T-helper 9 cell (primary cell): Measurements from ENCODE around the gene DCBLD2.

Experiments used
- DNase-seq: peaks from one replicate; pipeline ENCODE4 v3.0.0-alpha.2; 2020

The DCBLD2 gene

GRCh38 chr3:98791341-98792325 lies 109.9 kb downstream of the DCBLD2 start:
- no peak for DNase-seq

GRCh38 chr3:98788651-98789050 lies 112.8 kb downstream of the DCBLD2 start:
- no peak for DNase-seq

DNA sequence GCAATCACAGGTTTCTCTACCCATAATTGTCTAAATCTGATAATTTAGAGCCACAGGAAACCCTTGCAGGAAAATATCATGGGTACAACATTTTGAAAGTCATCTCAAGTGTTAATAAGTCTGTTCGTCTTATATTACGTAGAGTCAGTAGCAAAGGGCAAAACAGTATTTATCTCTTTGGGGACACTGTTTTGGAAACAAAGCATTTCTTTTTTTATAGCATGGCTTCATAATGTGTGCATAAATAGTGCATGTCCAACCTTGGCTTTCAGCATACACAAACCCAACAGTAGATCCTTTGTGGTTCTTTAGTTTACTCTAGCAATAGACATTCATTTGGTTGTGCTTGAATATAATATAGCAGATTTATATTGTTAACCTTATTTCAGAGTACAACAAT lies 114.3 kb downstream of the DCBLD2 start:
- no peak for DNase-seq

DNA sequence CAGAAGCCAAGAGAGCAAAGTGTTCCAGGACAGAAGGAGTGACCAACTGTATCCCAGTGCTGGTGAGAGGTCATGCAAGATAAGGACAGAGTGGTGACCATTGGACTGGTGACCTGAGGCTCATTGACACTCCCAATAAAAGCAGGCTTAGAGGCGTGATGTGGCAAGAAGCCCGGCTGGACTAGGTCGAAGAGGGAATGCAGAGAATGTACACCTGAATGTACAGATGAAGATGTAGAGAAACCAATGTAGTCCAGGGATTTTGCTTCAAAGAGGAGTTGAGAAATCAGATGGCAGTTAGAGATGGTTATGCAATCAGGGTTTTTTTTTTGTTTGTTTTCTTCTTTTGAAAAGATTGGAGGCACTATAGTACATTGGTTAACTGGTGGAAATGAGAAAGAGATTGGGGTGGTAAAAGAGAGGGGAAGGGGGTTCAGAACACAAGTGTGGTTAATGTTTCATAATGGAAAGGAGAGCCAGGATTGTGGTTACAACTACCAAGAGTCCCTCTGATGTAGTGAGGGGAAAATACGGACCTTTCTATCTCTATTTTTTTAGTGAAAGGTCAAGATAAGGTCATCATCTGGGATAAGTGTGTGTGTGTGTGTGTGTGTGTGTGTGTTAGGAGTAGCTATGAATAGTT lies 115.0 kb downstream of the DCBLD2 start:
- no peak for DNase-seq

GRCh38 chr3:98784666-98785600 lies 116.6 kb downstream of the DCBLD2 start:
- DNase-seq, result no peak

GRCh38 chr3:98784042-98784441 lies 117.5 kb downstream of the DCBLD2 start:
- DNase-seq, result no peak

DNA sequence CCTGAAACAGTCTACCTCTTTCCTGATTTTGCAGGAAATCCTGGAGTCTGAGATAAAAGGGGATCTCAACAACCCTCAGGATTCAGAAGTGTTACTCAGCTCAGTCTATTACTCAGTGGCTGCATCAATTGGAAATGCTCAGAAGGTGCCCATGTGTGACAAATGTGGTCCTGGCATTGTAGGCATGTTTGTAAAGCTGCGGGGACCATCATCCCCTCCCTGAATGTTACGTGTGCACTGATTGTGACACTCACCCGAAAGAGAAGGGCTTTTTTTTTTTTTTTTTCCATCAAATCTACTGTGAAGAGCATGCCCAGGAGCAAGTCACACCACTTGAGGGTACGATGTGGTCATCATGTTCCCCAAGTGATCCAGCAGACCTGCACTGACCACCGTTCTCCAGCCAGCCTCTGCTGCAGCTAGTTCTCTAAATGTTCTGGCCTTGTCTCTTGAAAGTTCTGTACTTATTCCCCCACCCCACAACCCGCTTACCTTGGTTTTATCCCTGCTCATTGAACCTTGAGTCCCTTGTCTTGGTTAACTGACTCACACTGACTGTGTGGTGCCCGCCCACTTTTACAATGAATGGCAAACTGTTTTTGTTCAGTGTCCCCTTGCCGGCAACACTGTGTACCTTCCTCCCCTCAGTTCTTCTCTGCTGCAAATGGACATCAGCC lies 118.5 kb downstream of the DCBLD2 start:
- DNase-seq, result no peak

GRCh38 chr3:98780343-98780742 lies 121.2 kb downstream of the DCBLD2 start:
- DNase-seq, result no peak

- no peak for DNase-seq
These were observed 121.8 kb downstream of the DCBLD2 start for GRCh38 chr3:98779541-98780335.

- no peak for DNase-seq
These were observed 122.6 kb downstream of the DCBLD2 start for GRCh38 chr3:98778852-98779413.

DNA sequence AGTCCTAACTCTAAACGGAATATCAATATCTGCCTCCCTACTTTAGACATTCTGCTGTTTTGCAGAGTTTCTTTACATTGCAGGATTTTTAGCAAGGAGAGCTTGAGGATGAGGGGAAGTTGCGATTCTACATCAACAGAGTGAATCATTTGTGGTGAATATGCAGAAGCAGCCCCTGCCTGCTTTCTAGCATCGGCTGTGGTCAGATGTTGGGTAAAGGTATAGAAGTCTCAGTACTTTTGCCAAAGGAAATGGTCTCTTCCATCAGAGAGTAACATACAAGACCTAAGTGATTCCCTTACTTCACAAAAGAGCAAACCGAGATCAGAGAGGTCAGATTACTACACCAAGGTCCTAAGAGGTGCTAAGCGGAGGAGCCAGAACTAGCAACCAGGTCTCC lies 123.1 kb downstream of the DCBLD2 start:
- DNase-seq, result no peak

DNA sequence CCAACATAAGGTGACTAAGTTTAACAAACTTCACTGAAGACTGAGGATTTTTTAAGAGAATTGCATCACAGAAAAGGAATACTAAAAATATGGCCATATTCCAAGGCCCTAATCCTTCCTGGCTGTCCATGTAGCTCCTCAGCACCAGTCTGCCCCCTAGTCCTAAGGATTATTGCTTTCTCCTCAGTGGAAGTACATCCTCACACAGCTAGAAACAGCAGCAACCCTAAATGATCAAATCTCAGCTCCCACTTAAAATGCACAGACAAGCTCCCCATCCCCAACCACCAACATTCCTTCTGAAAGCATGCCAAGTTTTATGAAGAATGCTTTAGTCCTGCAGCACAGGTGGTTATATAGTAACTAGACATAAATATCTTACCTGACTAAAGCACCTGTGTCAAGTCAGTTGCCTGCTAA lies 123.7 kb downstream of the DCBLD2 start:
- no peak for DNase-seq

DNA sequence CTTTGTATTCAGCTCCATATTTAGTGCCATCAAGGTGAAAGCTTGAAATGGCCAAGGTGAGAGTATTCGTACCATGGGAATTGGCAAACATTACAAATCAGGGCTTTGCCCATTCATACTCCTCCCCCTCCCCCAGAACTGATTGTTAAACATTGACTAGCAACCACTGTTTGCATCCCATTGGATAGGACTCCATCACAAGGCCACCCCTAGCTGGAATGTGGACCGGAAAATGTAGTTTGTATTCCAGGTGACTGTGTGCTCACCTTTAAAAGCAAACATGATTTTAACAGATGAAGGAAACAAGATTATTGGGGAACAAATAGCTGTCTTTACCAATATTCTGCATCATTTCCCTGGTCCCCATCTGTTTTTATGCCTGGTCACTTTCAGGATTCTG lies 124.2 kb downstream of the DCBLD2 start:
- DNase-seq, result no peak

DNA sequence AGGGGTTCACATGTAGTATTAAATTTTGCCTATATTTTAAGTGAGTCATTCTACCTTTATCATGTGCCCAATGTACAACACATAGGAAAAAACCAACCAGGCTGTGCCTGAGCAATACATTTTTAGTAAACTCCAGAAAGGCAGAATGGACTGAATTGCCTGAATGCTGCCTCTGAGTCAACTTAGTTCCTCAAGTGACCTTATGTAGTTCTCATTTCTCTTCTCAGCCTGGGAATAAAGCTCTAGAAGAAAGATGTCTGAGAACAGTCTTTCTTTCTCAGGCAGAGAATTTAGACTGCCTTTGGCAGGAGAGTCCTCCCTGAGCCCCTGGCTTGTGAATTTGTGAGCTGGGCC lies 125.4 kb downstream of the DCBLD2 start:
- DNase-seq, result no peak

DNA sequence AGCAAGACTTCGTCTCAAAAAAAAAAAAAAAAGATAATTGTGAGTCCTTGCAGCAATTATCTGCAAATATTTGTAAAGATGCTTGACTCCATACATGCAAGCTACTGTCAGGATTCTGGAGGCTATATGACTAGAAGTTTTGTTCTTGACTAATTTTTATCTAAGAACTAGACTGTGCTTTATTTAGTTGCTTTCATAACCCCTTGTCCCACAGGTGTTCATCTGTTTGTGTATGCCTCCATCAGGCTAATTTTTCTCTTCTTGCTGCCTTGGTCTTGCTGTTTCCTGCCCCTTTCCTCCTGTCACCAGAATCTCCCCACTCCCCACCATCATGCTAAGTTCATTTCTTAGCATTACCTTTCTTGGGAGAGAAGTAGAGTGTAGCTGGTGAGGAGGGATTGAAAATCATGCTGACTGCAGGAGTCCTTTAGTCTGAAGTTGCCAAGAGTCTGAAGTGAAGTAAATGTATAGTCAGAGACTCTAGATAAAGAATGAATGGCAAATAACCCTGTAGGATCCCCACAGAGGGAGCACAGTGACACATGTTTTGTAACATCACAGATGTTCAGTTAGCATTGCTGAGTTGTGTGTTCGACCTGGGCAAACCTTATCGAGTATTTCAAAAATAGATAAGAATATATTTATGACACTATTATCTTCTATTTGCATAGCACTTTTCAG lies 125.9 kb downstream of the DCBLD2 start:
- DNase-seq, result no peak

DNA sequence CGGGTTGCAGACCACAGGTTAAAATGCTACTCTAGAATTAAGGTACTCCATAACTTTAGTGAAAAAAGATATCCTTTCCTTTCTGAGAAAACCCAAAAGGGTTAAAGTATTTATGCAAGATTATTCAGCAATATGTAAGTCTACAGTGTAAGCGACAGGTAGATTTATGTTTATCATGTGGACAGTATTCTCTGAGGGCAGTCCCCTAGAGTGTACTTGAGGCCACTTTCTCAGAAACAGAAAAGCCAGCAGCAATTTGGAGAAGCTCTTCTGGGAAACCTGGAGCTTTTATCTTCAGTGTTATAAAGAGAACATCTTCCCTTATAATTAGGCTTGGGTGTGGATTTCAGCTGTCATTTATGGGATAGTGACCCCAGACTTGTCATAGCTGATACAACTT lies 129.5 kb downstream of the DCBLD2 start:
- DNase-seq, result no peak

DNA sequence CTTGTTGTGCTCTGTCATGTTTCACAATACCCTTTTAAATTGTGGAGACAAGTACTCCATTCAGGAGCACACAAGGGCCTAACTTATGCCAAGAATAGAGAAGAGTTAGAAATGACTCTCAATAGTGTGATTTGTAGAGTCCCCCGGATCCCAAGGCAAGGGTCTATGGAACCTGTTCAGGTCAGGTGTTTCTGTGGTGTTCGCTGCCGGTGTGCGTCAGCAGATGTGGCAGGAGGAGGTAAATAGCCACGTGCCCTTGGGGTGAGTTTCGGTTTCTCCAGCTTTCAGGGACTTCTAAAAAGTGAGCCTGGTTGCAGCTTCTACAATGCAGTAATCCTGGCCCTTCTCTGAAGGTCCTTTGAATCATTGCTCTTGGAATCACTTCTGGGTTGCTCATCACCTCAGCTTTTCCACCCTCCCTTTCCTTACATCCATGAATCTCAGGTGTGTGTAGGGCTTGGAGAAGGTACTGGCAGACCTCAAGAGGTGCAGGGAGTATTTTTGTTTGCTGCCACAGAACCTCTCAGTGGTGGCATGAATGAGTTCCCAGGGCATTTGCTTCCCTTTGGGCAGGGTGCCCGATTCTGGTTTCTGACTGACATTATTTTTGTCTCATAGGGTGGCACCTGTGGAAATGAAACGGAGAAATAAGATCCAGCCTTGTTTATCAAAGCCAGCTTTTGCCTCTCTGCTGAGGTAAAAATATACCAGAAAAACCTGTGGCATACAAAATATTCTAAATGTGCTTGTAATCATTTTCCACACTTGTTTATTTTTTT lies 131.0 kb downstream of the DCBLD2 start:
- DNase-seq, result no peak

DNA sequence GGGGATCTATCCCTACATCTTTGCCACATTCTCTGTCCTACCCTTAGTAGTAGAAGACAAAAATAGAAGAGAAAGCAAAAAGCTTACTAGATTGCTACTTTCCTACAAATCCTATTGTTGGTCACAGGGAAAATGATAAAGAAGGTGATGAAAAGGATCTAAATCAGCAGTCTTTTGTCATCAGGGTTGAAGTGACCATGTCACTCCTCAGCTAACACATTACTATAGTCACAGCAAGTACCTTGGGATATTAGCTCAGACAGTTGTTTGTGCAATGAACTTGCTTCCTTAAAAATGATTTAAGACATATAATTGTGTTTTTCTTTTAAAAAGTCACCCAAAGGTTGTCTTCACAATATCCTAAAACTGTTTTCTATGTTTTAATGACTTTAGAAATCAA lies 132.0 kb downstream of the DCBLD2 start:
- no peak for DNase-seq

DNA sequence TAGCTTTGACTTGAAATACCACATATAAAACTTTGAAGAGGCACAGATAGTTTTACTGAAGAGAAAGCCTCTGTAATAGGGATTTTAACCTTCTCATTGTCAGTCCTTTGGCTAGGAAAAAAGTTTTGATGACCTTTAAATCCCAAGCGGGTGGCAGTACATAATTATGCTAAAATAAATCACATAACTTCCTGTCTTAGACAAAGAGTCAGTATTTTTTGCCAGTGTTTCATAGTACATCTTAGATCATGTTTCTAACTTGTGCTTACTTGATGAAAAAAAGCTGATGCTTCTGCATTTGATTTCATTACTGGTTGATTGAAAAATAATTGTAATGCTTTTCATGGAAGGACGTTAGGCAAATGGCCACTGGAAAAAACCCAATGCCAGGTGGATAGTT lies 132.5 kb downstream of the DCBLD2 start:
- no peak for DNase-seq

- no peak for DNase-seq
These were observed 134.6 kb downstream of the DCBLD2 start for GRCh38 chr3:98766924-98767323.
